Erythroblast (primary cell): Measurements from ENCODE around the gene SLC29A1.

Source experiments
- DNase-seq, 2 experiments: peaks; one replicate each; lab custom pipeline; 2025; lab: John Stamatoyannopoulos, UW
- GATA1 ChIP-seq: IDR thresholded peaks from 2 replicates; pipeline ENCODE4 v1.6.1; 2011; ENCODE audit warnings: low read depth, mild to moderate bottlenecking, control low read depth, low read length, moderate library complexity
- POLR2A ChIP-seq: IDR thresholded peaks from 2 replicates; pipeline ENCODE4 v1.6.1; 2011; ENCODE audit warnings: mild to moderate bottlenecking, low read length

SLC29A1 gene

GRCh38 chr6:44264154-44265006 lies 41.0 kb downstream of the SLC29A1 start:
- no peak for DNase-seq
- TF ChIP-seq POLR2A = no peak
- TF ChIP-seq GATA1 = no peak

- peak; percentile 84 to 90 for DNase-seq
- TF ChIP-seq POLR2A (peak; percentile 37), GATA1 (no peak)
These were observed 41.8 kb downstream of the SLC29A1 start, which contains the start of gene NFKBIE for GRCh38 chr6:44265007-44265721. NFKBIE (minus strand) TSS chr6:44265551; CDS start chr6:44265346, 205 bp downstream.

- DNase-seq = no peak
- no peak for TF ChIP-seq GATA1
- TF ChIP-seq POLR2A = no peak
These were observed 42.4 kb downstream of the SLC29A1 start for GRCh38 chr6:44265722-44266233.

- no peak for DNase-seq
- TF ChIP-seq POLR2A (no peak), GATA1 (no peak)
These were observed 43.0 kb downstream of the SLC29A1 start for GRCh38 chr6:44266347-44266746.

GRCh38 chr6:44267252-44267651 lies 43.9 kb downstream of the SLC29A1 start:
- DNase-seq = no peak
- no peak for TF ChIP-seq GATA1
- TF ChIP-seq POLR2A = no peak

GRCh38 chr6:44268095-44268628 lies 44.8 kb downstream of the SLC29A1 start:
- DNase-seq = peak; percentile 51 to 78
- no peak for TF ChIP-seq GATA1
- no peak for TF ChIP-seq POLR2A

GRCh38 chr6:44269178-44269920 lies 46.0 kb downstream of the SLC29A1 start:
- no peak for TF ChIP-seq POLR2A
- no peak for TF ChIP-seq GATA1
- DNase-seq = peak in 1 of 2 experiments; percentile 21

GRCh38 chr6:44269921-44270525 lies 46.6 kb downstream of the SLC29A1 start, which contains the start of gene TMEM151B:
TMEM151B (plus strand) TSS chr6:44270450; CDS start chr6:44270743, 293 bp downstream.
- no peak for DNase-seq
- TF ChIP-seq GATA1 = no peak
- TF ChIP-seq POLR2A = no peak

GRCh38 chr6:44270526-44271405 lies 47.4 kb downstream of the SLC29A1 start:
- no peak for DNase-seq
- TF ChIP-seq POLR2A (no peak), GATA1 (no peak)

- no peak for TF ChIP-seq GATA1
- TF ChIP-seq POLR2A = no peak
- DNase-seq = no peak
These were observed 48.0 kb downstream of the SLC29A1 start for GRCh38 chr6:44271406-44271723.

- no peak for DNase-seq
- TF ChIP-seq POLR2A (no peak), GATA1 (no peak)
These were observed 48.5 kb downstream of the SLC29A1 start for GRCh38 chr6:44271914-44272313.

- no peak for DNase-seq
These were observed 49.1 kb downstream of the SLC29A1 start for GRCh38 chr6:44272529-44272928.

More at GRCh38 chr6:44272529-44272928, 49.1 kb downstream of the SLC29A1 start:
- TF ChIP-seq POLR2A = no peak
- no peak for TF ChIP-seq GATA1
